ENCODE data around the gene TIMM10.

TIMM10 gene

DNA sequence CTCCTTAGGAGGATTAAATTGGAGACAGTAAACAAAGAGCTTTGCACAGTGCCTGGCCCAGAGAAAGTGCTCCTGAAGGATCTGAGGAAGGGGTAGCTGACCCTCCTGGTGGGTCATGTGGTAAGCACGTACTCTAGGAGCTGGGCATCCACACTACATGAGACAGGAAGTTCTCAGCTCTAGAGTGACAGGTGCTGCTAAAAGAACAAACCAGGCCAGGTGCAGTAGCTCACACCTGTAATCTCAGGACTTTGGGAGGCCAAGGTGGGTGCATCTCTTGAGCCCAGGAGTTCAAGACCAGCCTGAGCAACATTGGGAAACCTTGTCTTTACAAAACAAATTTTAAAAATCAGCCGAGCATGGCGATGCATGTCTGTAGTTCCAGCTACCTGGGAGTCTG is 28.2 kb downstream of the TIMM10 start:
- DNase-seq (ENCODE audit: low read depth): no peak

DNA sequence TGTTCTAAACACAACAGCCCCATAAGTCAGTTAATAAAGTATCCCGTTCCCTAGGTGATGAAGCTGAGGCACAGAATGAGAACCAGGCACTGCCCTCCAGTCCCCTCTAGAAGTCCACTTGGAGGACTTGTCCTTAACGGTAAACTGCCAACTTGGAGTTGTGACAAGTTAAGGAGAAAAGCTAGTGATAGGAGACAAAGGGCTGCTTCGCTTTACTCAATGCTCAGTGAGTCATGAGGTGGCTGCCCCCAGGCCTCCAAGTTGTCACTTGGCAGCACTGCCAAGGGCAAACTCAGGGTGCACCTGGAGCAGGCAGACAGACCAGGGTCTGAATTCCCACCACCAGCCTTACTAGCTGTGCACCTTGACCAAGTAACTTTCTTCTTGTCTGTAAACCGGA is 28.6 kb downstream of the TIMM10 start:
- DNase-seq (ENCODE audit: low read depth): no peak

DNA sequence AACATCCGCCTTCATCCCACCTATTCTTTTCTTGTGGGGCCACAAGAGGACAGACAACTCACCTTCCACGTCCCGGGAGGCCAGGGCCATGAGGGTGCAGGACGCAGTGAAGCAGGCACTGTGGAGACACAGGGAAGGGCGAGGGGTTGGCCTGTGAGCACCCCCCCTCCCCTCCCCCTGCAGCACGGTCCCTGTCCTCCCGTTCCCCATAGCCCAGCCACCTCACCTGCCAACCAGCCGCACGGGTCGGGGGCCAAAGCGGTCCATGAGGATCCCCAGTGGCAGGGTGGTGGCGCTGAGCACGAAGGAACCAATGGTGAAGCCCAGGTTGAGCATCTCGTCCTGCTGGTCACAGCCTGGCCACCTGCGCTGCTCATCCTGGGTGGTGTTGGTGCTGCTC is 29.6 kb downstream of the TIMM10 start:
- DNase-seq (ENCODE audit: low read depth): no peak

DNA sequence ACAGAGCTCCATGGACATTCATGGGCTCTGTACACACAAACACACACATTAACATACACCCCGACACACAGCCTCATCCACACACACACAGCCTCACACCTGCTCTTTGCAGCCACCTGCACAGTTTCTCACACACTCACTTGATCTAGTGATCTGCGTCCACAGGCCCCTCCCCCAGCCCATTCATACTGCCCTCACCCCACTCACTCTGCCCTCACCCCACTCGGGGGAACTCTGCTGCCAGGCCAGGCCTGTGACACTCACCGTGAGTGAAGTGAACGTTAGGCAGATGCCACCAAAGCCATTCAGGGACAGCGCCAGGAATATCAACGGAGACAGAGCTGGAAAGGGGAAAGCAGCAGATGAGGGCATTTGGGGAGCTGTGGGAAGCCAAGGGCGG is 30.0 kb downstream of the TIMM10 start:
- no peak for DNase-seq (ENCODE audit: low read depth)

DNA sequence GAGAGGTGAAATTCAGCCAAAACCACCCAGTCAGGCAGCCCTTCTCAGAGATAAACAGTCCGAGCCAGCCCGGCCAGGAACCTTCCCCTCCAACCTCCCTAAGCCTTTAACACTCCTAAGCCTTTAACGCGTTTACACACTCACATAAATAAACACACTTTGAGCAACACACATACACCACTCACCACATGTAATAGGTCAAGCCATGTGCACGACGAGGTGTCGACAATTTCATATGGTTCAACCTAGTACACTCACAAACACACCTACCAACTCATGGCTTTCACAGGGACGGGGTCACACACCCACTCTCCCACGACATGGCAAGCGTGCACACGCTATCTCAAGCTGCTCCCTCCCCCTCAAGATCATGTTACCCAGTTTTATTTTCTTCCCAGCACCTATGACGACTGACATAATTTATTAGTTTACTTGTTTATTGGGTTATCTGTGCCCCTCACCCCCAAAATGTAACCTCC is 30.5 kb downstream of the TIMM10 start:
- DNase-seq (ENCODE audit: low read depth): no peak

DNA sequence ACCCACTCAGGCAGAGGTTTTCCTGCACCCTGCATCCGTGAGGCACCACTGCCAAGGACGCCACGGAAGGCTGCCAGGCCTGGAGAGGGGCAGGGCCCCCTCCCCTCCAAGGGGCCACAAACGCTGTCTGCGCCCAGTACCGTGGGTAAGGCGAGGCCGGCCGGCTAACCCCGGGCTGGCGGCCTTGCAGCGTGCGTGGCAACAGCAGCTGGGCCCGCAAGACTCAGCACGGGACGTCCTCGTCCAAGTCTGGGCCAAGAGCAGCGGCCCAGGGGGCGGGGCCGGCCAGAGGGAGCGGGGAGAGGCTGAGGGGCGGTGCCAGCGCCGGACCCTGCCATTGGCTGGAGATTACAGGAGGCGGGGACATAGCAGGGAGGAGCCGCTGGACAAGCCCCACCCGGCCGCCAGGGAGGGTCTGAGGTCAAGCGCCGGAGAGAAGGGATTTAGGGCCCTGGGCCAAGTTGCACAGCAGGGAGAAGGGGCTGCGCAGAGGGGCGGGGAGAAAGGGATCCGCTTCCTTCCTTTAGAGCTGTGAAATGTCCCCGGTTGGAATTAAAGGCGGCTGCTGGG is 31.1 kb downstream of the TIMM10 start:
- DNase-seq (ENCODE audit: low read depth): peak; percentile 92

DNA sequence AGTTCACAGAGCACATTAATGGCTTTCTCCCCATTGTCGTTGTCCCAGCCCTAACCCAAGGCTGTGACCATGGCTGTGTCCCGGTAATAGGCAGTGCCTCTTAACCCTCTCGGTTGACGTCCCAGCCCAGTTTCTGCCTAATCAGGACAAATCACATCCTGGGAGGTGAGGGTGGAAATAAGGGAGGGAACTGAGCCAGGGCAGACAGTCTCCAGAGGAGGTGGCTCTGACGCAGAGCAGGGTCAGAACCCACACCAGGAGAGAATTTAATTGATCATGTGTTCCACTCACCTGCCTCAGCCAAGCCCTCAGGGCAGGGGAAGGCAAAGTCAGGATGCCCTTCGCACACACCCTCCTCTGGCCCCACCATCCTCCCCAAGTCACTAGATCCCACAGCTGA is 32.0 kb downstream of the TIMM10 start:
- no peak for DNase-seq (ENCODE audit: low read depth)

DNA sequence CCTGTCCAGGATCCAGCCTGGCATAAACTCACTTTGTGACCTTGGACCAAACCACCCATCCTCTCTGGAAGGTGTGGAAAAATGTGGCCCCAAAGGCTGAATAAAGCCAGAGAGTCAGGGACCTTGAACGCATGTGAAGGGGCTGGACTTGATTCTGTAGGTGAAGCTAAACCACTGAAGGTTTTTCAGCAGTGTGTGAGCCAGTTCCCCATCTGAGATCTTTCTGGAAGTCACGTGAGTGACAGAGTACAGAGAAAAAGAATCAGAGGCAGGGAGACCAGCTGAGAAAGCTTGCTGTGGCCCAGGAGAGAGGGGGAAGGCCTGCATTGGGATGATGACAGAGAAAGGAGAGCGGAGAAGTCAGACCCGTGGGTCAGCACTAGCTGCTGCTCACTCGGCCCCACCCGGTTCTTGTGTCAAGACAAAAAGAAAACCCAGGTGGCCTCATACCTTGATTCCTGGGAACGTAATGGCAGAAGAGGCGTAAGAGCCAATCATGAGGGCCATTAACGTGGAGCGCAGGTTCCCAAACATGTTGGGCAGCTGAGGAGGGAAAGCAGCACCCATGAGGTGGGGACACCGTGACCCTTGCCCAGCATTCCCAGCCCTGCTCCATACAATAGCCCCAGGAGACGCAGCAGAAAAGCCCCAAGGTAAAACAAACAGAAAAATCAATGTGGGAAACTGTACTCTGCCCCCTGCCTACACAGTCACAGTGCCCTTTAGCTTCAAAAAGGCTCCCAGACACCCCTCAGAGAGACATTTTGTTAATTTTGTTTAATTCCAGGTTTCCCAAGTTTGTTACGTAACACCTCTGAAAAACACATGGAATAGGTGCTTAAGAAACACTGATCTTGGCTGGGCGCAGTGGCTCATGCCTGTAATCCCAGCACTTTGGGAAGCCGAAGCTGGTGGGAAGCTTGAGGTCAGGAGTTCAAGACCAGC is 33.0 kb downstream of the TIMM10 start:
- DNase-seq (ENCODE audit: low read depth): no peak

DNA sequence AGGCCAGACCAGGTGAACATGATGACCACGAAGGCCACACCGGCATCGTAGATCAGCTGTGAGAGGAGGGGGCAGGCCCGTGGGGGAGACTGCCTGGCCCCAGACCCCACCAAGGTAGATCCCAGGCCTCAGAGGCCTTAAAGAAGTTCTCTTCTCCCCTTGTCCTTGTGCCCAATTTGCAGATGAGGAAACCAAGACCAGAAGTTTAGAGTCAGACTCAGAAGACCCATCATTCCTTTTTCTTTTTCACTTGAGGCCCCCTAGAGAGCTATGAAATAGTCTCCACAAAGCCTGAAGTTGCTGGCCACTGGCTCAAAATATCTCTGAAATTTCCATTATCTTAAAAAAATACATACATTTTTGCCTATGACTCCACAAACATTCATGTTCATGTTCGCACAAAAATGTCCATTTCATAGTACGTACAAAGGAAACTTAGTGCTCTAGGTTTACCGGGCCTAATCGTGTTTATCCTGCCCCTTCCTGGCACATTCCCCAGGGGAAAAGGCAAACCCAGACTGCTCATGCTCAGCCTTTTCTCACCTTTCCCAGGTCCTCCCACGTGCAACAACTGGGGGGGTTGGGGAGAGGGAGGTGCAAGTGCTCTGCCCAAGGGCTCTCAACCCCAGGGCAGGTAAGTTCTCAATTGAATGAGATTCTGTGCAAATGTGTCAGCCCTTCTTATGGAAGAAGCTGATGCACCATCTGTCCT is 34.3 kb downstream of the TIMM10 start:
- no peak for DNase-seq (ENCODE audit: low read depth)

DNA sequence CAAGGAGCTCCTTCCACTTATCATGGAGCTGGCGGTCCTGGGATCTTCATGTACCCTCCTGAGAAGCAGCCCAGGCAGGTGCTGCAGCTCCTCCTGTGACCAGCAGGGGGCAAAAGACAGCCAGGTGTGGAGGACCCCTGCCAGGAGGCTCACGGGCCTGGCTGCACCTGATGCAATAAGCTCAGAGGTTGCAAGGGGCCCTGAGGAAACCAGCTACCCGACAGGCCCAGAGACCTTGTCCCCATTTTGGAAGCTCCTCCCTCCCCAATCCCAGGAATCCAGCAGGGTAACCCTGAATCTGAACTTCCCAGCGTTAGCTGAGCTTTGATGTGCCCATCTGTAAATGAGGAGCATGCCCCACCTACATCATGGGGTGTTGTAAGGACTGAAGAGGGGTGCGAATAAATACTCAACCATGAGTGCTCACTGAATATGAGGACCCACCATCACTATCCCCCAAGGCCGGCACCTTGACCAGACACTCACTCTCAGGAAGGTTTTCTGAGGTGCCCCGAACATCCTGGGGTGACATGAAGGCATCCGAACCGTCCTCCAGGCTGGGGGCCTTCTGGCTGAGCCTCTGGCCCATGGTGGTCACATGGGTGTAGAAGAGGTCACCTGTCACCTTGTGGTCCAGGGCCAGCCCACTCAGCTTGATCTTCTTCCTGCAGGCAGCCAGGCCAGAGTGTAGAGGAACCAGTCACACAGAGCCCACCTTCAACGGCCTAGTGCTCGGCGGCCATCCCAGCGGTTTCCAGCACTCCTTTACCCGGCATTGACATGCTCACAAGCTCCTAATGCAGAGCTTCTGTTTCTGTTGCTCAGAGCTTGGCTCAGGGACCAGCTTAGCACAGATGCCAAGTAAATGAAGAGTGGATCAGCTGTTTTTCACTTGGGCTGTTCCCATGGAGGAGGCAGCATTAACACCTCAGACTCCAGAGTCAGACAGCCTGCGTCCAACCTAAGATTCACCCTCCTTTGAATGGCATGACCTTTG is 36.7 kb downstream of the TIMM10 start:
- no peak for DNase-seq (ENCODE audit: low read depth)

DNA sequence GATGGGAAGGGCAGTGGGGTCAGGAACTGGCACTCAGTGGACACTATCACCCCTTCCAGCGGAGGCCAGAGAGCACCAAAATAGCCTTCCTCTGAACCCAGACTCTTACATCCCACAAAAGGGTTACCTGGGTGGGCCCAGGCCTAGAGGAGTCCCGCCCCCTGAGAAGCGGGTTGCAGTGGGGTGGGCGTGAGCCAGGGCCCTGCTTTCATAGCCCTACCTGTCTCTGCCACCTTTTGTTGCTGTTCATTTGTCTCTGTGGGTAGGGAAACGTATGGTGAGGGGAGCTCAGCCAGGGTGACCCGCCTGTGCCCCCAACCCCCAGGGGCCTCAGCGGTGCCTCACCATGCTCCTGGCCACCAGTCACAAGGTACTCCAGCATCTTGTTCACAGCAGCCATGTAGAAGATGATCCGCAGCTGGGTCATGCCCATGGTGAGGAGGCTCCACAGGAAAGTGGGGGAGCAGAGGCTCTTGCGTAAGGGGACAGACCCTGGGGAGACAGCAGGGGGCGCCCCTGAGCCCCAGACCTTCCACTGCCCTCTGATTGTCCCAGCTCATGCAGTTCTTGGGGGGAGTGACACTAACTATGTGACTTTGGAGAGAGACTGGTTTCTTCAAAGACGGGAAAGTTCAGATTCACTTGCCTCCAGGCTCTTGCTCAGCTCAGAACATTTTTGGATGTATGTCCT is 39.0 kb downstream of the TIMM10 start:
- DNase-seq (ENCODE audit: low read depth): peak; percentile 12

DNA sequence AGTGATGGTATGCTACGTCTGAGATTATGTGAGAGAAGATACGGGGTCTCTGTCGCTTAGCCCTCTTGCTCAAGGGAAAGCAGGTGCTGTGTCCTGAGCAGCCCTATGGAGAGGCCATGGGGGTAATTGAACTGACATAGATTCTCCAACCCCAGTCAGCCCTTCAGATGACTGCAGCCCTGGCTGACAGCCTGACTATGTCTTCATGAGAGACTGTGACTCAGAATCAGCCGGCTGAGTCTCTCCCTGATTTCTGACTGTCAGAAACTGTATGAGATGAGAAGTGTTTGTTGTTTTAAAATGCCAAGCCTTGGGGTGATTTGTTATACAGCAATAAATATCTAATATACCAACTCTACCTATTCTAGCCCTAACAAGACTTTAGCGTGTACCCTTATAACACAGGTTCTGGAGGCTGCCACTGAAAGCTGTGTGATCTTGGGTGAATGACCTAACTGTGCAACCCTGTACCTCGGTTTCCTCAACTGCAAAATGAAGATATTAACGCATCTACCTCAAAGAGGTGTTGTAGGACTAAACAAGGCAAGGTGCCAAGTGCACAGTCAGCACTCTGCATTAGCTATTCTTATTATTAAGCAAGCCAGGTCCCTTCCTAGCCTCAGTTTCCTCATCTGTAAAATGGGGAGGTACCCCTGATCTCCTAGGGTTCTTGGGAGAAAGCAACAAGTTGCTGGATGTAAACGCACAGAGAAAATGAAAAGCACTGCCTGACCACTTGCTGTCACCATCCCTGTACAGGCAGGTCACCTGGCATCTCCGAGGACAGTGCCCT is 39.9 kb downstream of the TIMM10 start:
- DNase-seq (ENCODE audit: low read depth): no peak

DNA sequence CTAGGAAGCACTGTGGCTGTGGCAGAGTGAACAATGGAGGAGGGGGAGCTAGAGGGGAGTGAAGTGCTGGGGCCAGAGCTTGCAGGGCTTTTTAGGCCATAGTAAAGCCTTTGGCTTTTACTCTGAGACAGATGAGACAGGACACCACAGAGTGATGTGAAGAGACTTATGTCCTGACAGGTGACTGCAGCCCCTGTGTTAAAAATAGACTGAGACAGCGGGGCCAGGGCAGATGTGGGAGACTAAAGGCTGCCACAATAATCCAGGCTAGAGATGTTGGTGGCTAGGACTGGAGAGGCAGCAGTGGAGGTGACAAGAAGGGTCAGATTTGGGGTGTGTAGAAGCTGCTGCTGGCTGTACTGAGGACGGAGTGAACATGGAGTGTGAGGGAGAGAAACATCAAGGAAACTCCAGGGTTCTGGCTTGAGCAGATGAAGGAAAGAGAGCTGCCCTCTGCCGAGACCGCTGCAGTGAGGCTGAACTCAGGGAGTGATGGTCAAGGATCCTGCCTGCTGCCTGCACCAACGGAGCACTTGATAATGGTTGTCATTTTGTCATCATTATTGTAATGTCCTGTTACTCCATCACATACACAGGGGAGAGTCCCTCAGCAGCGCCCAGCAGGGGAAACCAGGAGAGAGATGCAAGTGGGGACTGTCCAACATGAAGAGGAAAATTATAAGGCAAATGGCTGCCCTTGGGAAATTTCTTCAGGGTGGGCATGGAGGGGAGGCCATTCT is 42.5 kb downstream of the TIMM10 start:
- DNase-seq (ENCODE audit: low read depth): no peak

DNA sequence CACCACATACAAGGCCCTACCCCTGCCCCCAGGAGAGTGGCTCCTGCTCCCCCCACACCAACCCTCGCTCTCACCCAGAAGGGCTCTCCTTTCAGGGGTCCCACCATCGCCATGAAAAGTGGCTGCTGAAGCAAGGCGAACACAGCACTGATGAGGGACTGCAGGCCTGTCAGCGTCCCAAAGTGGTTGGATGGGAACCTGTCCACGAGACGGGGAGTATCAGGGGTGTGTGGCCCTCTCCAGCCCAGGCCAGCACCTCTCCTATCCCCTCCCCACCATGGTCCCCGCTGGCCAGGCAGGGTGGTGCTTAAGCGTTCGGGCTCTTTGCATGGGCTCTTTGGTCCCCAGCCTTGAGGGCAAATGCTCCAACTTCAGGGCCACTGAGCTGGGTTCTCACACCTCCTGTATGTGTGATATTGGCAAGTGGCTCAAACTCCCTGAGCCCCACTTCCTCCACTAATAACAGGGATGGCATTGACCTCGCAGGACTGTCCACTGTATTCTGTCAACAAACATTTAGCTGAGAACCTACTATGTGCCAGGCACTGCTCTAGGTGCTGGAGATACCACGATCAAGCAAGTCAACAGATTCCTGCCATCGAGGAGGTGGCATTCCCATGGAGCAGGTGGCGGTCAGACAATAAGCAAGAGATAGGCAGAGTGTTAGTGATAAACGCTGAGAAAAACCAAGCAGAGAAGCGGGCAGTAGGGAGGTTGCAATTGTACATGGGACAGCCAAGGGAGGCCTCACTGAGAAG is 43.4 kb downstream of the TIMM10 start:
- no peak for DNase-seq (ENCODE audit: low read depth)

DNA sequence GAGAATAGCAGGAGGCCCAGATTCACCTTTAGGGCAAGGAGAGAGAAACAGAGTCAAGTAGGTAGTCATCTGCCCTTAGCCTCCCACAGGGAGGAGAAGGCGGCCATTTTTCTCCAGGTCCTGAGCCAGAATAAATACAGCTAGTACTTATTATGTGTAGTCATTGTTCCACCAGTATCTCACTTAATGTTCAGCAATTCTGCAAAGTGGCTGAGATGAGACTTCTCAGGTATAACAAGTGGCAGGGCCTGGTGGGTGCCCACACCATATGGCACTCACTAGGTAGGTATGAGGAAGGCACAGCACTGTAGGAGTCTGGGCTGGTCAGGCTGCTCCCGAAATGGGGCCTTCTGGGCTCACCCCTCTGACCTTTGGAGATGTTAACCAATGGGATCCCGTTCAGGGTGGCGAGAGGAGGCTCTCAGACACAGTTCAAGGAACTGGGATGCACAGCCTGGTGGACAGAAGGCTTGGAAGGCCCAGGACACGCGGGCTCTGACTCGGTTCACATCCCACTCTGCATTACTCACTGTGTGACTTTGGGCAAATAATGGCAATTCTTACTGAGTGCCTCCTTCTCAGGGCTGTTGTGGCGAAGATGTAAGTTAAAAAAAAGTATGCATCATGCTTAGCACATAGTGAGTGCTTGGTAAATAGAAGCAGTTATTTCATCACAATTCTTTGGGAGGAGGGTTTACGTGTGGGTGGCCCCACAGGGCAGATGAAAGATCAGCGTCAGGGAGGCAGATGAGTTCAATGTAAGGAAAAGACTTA is 45.1 kb downstream of the TIMM10 start:
- no peak for DNase-seq (ENCODE audit: low read depth)

DNA sequence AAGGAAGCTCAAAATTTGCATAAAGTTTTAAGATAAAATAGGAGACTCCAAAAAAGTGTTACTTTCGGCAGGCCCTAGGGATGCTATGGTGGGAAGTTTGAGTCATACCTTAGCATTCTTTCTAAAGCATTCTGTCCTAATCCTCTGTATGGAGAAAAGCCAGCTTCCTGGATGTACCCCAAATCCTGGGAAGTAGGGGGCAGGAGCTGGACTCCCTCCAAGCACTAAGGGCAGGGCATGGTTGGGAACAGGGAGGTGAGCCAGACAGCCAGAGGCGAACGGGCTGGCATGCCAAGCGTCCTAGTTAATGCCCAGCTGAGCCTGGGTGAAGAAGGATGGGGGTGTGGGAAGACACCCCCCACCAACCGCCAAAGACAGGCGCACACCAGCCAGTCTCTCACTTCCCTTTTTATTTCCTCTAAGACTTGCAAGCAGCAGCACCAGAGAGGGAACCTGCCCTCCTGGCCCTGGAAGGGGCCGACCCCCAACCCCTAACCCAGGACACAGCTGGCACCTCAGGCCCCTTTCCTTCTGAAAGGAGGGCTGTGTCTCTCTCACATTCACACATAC is 46.3 kb downstream of the TIMM10 start:
- no peak for DNase-seq (ENCODE audit: low read depth)

DNA sequence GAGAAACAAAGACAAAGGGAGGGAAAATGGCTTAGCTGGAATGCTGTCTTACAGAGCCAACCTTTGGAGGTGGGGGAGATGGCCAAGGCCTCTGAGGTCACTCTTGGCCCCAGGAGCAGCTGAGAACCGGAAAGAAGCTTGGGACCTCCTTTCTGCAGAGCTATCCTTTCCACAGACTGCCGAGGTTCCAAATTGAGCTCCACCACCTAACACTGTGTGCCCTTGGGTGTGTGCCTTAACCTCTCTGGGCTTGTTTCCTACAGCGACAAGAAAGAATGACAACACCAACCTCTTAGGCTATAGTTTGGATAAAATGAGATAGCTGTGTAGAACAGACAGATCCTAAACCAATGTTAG is 47.0 kb downstream of the TIMM10 start:
- DNase-seq (ENCODE audit: low read depth): no peak

All from fibroblast of gingiva (primary cell).